GM19240 (cell line): ENCODE measurements around the gene NRK.
"Not testable (repeated sequence)": the region's sequence is repeated elsewhere in the genome, so short reads cannot be mapped to it uniquely, and the experiment has no call there.

Experiments
- DNase-seq: peaks from one replicate; pipeline ENCODE4 v3.0.0; 2011; ENCODE audit warnings: low spot score; ENCODE audit not compliant: insufficient read length

NRK gene, protein sequence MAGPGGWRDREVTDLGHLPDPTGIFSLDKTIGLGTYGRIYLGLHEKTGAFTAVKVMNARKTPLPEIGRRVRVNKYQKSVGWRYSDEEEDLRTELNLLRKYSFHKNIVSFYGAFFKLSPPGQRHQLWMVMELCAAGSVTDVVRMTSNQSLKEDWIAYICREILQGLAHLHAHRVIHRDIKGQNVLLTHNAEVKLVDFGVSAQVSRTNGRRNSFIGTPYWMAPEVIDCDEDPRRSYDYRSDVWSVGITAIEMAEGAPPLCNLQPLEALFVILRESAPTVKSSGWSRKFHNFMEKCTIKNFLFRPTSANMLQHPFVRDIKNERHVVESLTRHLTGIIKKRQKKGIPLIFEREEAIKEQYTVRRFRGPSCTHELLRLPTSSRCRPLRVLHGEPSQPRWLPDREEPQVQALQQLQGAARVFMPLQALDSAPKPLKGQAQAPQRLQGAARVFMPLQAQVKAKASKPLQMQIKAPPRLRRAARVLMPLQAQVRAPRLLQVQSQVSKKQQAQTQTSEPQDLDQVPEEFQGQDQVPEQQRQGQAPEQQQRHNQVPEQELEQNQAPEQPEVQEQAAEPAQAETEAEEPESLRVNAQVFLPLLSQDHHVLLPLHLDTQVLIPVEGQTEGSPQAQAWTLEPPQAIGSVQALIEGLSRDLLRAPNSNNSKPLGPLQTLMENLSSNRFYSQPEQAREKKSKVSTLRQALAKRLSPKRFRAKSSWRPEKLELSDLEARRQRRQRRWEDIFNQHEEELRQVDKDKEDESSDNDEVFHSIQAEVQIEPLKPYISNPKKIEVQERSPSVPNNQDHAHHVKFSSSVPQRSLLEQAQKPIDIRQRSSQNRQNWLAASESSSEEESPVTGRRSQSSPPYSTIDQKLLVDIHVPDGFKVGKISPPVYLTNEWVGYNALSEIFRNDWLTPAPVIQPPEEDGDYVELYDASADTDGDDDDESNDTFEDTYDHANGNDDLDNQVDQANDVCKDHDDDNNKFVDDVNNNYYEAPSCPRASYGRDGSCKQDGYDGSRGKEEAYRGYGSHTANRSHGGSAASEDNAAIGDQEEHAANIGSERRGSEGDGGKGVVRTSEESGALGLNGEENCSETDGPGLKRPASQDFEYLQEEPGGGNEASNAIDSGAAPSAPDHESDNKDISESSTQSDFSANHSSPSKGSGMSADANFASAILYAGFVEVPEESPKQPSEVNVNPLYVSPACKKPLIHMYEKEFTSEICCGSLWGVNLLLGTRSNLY (N-terminal part only)

DNA sequence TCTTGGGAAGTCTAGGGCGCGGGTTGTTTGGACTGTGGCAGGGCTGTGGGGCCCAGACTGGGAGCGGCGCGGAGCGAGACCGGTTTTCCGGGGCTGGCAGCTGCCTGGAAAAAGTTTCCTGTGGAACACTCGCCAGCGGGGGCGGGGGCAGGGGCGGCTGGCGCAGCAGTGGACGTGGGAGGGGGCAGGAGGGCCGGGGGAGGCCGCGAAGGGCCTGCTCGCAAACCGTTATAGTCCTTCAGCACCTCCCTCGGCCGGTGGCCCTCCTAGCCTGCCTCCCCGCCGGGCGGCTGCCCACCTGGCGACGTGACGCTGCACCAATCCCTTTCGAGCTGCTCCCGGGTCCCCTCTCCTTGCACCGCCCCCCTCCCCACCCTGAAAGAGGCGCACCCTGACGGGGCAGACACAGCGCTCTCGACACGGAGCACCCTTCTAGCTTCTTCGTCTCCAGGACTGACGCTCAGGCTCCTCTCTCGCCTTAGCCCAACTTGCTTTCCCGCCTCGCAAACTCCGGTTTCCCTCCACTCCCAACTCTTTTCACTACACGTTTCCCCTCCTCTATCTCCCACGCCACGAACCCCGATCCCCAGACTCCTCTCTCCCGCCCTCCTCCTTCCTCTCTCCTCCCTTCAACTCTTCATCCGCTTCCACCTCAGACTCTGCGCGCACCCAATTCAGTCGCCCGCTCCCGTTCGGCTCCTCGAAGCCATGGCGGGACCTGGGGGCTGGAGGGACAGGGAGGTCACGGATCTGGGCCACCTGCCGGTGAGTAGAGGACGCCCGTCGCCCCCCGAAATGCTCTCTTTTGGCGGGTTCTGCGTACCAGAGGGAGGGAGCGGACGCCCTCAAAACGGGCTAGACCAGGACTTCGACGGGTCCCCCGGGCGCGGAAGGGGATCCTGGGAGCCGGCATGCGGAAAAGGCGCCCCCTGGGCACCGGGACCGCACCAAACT lies at the start of gene NRK:
TSS of gene NRK (plus strand) at position 402 of the 954 bp plus-strand sequence. CDS start at position 709, 307 bp downstream.
- DNase-seq, result no peak

DNA sequence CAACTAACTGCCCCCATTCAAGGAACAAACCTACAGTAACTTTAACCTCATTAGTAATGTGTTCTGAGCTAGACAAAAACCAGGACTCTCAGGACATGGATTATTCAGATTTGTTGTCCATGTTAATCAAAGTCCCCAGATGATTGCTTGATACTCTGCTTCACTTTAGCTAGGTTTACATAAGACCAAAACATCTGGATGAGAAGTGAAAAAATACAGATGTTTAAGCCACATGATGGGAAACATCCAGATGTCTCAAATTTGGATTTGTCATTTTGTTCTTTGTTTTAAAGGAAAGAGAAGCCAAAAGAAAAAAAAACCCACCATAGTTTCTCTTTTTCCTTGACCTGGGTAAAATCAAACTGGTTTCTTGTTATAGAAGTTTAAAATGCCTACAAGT lies 48.5 kb upstream of the NRK start:
- DNase-seq, result no peak

DNA sequence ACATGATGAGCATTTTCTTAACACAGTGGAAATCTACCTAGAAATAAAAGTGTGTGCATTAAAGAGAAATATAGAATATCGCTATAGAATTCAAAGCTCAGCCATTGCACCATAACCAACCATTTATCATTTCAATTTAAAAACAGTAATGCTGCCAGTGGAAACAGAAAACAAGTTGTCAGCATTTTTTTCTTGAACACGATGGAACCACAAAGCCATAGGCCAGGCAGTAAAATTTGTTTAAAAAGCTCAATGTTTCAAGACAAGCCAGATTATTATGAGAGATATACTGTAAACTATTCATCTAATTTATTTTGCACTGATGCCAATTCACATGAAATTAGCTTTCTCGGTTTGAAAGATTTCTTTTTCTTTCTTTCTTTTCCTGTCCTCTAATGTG lies 46.7 kb upstream of the NRK start:
- no peak for DNase-seq

DNA sequence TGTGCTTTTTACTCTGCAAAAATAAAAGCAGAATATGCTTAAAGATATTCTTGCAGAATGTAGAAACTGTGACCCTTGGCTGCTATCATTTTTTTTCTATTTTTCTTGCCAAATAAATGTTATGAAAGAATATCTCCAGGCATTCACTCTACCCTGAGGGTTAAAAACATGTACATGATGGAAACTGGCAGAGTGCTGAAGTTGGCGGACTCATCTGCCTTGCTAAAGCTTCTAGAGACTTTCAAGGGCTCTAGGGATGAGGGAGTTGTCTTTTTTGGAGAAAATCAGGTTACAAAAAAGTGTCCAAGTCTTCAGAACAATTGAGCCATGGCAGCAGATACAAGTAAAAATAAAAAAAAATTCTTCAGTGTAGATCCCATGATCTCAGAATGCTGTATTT lies 40.5 kb upstream of the NRK start:
- no peak for DNase-seq

DNA sequence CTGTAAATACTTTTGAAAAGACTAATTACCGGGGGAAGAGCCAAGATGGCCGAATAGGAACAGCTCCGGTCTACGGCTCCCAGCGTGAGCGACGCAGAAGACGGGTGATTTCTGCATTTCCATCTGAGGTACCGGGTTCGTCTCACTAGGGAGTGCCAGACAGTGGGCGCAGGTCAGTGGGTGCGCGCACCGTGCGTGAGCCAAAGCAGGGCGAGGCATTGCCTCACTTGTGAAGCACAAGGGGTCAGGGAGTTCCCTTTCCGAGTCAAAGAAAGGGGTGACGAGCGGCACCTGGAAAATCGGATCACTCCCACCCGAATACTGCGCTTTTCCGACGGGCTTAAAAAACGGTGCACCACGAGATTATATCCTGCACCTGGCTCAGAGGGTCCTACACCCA lies 25.5 kb upstream of the NRK start:
- not testable (repeated sequence) for DNase-seq

DNA sequence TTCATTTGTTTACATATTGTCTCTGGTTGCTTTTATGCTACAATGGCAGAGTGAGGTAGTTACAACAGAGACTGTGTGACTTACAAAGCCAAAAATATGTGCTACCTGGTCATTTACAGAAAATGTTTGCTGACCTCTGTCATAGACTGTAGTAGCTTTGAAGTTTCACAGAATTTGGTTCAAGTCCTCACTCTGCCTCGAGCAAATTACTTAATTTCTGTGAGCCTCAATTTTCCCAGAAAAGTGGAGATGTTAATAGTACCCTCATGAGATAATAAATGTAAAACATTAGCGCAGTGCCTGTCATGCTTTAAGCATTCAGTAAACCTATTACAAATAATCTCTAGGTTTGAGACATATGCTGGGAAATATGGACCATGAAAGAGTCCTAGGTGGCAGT lies 18.4 kb upstream of the NRK start:
- DNase-seq, result no peak

DNA sequence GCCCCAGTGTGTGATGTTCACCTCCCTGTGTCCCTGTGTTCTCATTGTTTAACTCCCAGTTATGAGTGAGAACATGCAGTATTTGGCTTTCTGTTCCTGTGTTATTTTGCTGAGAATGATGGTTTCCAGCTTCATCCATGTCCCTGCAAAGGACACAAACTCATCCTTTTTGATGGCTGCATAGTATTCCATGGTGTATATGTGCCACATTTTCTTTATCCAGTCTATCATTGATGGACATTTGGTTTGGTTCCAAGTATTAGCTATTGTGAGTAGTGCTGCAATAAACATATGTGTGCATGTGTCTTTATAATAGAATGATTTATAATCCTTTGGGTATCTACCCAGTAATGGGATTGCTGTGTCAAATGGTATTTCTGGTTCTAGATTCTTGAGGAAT lies 16.7 kb upstream of the NRK start:
- DNase-seq, result not testable (repeated sequence)

DNA sequence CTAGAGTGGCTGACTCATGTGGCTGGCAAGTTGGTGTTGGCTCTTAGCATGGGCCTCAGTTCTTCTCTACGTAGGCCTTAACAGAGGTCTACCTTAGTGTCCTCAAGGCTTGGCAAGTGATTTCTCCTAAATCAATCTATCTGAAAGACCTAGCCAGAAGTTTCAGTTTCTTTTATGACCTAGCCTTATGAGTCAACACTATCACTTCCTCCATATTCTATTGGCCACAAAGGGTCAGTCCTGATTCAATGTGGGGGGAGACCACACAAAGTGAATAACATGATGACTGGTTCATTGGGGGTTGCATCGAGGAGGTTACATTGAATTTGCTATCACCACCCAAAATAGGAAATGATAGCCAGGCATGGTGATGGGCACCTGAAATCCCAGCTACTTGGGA lies 5.8 kb upstream of the NRK start:
- DNase-seq, result no peak

DNA sequence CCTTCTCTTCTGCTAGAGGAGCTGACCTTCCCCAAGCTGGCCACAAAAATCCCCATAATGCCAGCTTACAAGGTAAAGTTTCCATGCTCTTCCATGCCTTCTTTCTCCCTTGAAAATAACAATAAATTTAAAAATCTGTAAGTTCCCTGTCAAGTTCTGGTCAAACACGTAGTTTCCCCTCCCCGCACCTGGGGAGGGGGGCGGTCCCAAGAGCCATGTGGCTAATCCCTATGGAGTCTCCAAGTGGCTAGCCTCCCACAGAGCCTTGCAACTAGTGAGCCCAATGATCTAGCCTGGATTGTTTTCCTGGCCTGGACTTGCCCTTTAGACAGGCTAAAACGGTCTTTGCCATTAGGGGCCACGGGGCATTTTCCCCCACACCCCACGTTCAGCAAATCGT lies 2.1 kb upstream of the NRK start:
- no peak for DNase-seq

DNA sequence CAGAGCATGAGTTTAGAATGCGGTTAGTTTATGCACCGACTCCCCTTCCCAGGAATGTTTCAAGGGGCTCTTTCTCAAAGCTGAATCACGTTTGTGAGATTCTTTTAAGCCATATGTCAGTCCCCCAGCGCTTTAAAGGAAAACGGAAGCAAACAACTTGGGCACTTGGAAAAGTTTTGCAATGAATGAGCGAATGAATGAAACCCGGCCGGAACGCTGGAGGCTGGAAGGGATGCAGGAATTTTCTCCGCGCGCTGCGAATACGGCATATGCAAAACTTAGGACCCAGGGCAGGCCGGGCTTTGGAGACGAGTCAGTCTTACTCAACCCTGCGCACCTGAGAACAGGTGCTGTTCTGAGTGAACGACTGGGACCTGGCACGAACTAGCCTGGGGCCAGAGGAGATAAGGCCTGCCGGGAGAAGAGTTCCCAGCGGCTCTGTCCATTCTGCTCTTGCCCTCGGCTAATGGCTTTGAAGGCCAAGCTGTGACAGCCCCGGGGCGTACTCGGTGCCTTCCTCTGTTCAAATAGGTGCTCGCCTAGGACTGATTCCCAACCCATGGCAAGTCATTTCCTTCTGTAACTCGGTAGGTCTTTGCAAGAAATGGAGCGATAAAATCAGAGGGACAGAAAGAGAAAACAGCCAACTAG lies 743 bp upstream of the NRK start:
- DNase-seq, result no peak

DNA sequence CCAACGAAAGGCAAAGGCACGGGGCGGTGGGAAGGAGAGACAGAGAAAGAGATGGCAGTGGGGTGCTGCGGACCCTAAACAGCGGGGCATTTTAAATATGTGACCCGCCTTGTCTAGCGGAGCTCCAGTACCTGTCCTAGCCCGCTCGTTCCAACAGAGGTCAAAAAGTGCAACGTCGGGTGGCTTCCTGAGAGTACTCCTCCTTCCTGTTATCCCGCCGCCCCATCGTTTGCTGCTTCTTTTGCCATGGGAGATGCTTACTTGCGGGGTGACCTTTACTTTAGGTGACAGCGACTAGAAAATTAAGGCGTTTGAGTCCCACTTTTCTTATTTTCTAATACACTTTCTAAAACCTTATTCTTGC lies 735 bp downstream of the NRK start:
- DNase-seq, result no peak

DNA sequence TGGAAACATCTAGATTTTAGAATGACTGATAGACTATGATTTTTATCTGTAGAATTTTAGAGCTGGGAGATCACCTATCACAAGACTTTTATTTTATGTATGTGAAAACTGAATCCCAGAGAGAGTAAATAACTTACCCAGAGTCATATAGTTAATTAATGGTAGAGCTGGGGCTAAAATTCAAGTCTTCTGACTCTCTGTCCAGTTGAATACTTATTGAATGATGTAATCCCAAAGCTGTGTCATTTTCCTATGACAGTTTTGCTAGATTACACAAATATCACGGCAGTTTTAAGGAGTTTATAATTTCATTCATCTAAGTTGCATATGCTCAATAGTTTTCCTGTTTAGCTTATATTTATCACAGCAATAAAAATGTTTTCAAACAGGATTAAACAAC lies 6.7 kb downstream of the NRK start:
- no peak for DNase-seq

DNA sequence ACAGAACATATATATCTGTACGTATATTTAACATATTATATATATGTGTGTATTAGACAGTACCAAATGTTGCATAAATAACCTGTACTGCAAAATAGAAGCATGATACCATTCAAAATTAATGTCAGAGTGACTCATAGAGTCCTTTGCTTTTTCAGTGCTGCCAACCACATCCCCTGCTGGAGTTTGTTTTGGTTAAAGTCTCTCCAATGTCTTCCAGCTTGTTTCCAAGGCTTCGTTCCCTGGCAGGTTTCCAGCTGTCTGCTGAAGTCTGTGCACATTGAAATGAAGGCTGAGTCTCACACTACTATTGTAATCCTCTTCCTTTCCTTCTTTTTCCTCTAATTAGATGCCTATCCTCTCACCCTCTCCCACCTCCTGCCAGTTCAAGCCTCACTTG lies 14.9 kb downstream of the NRK start:
- DNase-seq, result no peak

DNA sequence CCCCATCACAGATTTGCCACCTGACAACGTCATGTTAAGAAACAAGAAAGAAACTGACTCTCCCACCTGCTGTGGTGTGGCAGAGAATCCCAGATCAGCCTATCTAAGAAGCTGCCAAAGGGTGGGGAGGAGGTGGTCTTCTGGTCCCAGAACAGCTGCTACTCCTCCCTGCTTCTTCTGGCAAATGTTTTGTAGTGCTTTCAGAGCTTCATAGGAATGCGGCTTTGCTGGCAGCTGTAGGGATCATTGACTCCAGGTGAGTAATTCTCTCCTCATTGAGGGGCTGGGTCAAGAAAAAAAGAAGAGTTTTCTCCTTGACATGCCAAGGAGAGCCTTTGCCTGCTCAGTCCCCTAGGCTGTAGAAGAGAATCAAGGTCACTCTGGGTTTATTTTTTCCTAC lies 23.3 kb downstream of the NRK start:
- no peak for DNase-seq

DNA sequence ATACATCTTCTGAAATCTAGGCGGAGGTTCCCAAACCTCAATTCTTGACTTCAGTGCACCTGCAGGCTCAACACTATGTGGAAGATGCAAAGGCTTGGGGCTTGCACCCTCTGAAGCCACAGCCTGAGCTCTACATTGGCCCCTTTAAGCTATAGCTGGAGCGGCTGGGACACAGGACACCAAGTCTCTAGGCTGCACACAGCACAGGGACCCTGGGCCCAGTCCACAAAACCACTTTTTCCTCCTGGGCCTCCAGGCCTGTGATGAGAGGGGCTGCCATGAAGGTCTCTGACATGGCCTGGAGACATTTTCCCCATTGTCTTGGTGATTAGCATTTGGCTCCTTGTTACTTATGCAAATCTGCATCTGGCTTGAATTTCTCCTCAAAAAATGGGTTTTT lies 27.8 kb downstream of the NRK start:
- not testable (repeated sequence) for DNase-seq

DNA sequence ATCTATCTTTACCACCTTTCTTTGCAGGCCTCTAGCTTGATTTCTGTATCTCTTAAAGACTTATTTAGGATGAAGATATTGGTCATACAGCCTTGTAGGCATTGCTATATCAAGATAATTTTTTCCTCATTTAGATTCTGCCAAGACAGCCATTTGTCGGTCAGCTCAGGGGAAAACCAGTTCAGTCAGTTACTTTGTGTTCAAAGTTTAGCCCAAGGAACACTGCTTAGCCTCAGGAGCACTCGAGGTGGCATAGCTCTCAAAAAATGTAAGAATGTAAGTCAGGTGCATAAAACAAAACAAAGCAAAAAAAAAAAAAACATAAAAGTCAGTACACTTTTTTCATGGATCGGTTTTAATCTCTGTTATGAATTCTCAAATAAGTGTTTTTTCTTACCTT lies 43.4 kb downstream of the NRK start:
- DNase-seq, result no peak

DNA sequence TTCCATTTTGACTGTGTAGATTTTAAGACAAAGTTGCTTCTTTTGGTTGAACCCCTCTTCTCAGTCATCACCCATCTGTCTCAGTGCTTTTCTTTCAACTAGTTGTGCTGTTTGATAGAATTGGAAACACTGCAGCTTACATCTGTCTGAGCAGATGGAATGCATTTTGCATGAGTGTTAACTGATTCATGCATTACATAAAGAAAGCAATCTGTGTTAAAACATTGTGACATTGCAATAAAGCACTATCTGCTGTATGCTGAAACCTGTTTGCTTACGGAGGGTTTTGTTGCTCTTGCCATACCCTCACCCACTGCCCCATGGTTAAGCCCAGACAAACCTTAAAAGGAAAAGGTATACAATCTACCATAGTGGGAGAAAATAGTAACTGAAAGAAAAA lies 47.4 kb downstream of the NRK start:
- no peak for DNase-seq

DNA sequence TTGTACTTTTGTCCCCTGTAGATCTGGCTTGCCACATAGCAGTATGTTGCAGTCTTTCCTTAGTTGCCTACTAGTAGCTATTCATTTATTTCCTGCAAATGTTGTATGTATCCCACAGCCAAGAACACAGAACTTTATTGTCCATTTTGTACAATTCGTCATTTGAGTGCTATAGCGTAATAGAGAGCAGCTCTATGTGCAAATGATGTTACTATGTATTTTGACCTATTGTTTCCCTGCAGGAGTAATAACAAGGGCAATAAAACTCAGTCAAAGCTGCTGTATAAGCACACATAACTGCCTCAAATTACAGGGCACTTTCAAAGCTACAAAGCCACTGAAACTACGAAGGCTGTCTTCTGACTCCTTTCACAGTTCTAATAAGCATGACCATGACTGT lies 48.1 kb downstream of the NRK start:
- no peak for DNase-seq

DNA sequence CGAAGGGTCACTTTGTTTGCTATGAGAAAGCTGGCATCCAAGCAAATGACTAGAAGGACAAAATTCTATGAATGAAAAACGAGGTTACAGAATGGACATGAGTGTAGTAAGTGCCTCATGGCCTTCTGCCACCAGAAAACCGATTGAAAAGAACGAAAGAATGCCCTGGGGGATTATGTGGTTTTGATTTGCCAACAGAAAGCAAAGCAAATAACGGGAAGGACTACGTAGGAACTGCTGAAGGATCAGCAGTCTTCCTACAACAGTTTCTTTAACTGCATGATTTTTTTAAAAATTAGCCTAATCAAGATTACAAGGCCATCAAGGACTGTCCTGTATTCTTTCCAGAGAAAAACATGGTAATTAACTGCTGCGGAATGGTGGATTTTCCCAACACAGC lies 50.6 kb downstream of the NRK start:
- no peak for DNase-seq

DNA sequence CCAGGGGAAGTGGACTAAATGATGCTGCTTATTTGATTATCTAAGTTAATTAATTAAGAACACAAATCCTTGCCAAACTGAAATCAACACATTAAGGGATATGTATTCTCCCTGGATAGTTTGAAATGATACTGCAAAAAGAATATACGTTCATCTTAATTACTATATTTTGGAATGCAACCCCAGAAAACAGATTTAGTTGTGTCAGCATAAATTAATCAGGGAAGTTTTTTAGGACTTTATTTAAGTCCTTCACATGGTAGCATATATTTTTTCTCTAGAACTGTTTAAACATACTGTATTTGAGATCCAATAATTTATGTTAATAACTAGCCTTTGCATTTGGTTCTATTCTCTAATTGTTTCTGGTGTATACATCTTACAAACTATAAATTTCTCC lies 52.5 kb downstream of the NRK start:
- DNase-seq, result no peak
